ENCODE measurements around the gene MANSC1.

DNA sequence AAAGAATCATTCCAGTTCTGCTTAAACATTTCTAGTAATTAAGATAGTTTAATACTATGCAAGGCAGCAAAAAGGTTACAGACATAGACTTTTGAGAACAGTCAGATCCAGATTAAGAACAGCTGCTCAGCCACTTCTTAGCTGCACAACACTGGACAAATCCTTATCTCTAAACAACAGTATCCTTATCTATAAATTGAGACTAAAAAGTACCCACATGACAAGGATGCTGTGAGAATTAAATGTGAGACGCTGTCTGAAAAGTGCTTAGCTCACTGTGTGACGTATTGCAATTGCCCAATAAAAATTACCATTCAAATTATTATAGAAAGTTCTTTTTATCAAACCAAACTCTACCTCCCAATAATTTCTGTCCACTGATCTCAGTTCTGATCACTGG, 42.4 kb upstream of the MANSC1 start:
- TF ChIP-seq ASH2L (IDR thresholded peaks at IDR 0.05; ENCODE audit: borderline replicate concordance, low read depth) (no peak), CBX5 (IDR thresholded peaks at IDR 0.05; ENCODE audit: low read depth) (no peak), JUND (IDR thresholded peaks at IDR 0.05; ENCODE audit: low read depth, low read length) (no peak), CEBPB (IDR thresholded peaks at IDR 0.05; ENCODE audit: borderline replicate concordance in 1 of 2, low read depth in 2 of 2, low read length in 2 of 2) (no peak), MYC (IDR thresholded peaks at IDR 0.05; ENCODE audit: insufficient read depth, insufficient read length, insufficient replicate concordance, low read length, severe bottlenecking) (no peak), SMARCA5 (IDR thresholded peaks at IDR 0.05) (no peak), DPF2 (IDR thresholded peaks at IDR 0.05) (no peak)
- TF ChIP-seq, protein P1, sequence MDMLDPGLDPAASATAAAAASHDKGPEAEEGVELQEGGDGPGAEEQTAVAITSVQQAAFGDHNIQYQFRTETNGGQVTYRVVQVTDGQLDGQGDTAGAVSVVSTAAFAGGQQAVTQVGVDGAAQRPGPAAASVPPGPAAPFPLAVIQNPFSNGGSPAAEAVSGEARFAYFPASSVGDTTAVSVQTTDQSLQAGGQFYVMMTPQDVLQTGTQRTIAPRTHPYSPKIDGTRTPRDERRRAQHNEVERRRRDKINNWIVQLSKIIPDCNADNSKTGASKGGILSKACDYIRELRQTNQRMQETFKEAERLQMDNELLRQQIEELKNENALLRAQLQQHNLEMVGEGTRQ (IDR thresholded peaks at IDR 0.05; ENCODE audit: borderline replicate concordance, low read depth, low read length): no peak
- TF ChIP-seq, protein P2, sequence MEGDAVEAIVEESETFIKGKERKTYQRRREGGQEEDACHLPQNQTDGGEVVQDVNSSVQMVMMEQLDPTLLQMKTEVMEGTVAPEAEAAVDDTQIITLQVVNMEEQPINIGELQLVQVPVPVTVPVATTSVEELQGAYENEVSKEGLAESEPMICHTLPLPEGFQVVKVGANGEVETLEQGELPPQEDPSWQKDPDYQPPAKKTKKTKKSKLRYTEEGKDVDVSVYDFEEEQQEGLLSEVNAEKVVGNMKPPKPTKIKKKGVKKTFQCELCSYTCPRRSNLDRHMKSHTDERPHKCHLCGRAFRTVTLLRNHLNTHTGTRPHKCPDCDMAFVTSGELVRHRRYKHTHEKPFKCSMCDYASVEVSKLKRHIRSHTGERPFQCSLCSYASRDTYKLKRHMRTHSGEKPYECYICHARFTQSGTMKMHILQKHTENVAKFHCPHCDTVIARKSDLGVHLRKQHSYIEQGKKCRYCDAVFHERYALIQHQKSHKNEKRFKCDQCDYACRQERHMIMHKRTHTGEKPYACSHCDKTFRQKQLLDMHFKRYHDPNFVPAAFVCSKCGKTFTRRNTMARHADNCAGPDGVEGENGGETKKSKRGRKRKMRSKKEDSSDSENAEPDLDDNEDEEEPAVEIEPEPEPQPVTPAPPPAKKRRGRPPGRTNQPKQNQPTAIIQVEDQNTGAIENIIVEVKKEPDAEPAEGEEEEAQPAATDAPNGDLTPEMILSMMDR (IDR thresholded peaks at IDR 0.05 in 2 of 3, conservative IDR thresholded peaks at IDR 0.05 in 1 of 3; ENCODE audit: control insufficient read depth in 2 of 3, extremely low read depth in 1 of 3, insufficient read depth in 1 of 3, low read depth in 3 of 3, low read length in 3 of 3): no peak
- TF ChIP-seq, protein P3, sequence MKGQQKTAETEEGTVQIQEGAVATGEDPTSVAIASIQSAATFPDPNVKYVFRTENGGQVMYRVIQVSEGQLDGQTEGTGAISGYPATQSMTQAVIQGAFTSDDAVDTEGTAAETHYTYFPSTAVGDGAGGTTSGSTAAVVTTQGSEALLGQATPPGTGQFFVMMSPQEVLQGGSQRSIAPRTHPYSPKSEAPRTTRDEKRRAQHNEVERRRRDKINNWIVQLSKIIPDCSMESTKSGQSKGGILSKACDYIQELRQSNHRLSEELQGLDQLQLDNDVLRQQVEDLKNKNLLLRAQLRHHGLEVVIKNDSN (IDR thresholded peaks at IDR 0.05; ENCODE audit: borderline replicate concordance, extremely low read length, insufficient read depth, low read depth, low read length): no peak

All from GM12878 (cell line).